Stimulated activated CD8-positive, alpha-beta memory T cell treated with anti-CD3 and anti-CD28 coated beads, Interleukin-4, amount 100 ng/mL, for 1 hour (primary cell): ENCODE results near the gene CHTOP.

ENCODE experiments used
- DNase-seq, 2 donors: peaks; one replicate each; pipeline ENCODE4 v3.0.0-alpha.2; 2020; ENCODE audit warnings: low read depth in 2 of 2, low spot score in 1 of 2

The CHTOP gene

DNA sequence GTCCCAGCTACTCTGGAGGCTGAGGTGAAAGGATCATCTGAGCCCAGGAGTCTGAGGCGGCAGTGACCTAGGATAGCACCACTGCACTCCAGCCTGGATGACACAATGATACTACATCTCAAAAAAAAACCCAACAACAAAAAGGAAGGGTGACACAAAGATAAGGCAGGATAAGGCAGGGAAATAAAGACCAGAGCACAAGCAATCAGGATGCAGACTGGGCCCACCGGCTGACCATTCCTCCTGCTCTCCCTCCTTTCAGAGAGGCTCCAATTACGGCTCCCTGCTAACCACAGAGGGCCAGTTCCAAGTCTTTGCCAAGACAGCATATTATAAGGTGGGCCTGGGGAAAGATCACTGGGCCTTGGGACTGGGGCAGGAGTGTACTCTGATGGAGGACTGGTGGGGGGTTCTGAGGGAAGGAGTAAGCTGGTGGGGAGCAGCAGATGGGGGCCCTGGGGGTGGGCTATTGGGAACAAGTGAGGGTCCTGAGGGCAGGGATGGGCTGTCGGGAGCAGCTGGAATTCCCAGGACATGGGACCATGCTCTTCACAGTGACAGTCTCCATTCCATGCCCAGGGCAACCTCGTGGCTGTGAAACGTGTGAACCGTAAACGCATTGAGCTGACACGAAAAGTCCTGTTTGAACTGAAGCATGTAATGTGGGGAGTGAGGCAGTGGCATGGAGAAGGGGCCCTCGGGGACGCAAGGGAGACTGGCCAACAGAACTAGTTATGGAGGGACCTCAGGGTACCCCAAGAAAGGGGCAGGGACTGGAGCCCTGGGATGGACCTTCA lies 51.9 kb downstream of the CHTOP start:
- no peak for DNase-seq

DNA sequence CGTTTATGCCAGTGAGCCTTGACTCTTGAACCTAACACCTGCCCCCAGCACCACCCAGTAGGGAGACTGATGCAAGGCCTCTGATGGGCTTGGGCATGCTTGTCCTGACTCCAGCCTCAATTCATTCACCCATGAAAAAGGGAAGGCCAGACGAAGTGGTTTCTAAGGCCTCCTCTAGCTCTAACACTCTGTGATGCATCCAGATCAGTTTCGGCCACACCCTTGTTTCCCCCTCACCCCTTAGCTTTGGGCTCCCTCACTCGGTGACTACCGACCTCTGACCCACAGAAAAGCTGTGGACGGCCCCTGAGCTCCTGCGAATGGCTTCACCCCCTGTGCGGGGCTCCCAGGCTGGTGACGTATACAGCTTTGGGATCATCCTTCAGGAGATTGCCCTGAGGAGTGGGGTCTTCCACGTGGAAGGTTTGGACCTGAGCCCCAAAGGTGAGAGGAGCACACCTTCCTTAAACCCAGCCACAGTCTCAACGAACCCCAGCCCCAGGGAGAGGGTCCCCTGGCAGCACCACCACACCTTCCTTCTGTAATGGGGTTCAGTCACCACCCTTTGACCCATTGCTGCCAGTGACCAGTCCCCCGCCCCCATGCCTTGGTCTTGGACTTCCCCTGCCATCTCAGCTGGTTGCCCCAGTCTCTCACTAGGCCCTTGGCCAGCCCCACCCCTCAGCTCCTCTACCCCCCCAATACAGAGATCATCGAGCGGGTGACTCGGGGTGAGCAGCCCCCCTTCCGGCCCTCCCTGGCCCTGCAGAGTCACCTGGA lies 53.7 kb downstream of the CHTOP start:
- no peak for DNase-seq

DNA sequence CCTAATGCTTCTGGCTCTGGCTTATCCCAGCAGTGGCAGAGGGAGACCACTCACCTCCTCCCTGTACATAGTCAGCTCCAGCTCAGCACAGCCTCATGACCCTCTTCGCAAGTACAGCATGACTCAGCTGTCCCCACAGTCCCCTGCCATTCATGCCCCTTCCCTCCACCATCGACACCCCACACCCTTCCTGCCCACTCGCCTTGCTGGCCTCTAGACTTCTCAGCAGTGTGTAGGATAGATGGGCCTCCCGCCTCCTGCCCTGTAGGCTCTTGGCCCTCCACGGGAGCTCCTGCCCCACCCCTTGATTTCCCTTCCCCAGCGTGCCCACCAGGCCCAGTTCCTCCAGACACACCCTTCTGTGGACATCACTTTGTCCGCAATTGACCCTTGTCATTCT lies 54.4 kb downstream of the CHTOP start:
- no peak for DNase-seq

DNA sequence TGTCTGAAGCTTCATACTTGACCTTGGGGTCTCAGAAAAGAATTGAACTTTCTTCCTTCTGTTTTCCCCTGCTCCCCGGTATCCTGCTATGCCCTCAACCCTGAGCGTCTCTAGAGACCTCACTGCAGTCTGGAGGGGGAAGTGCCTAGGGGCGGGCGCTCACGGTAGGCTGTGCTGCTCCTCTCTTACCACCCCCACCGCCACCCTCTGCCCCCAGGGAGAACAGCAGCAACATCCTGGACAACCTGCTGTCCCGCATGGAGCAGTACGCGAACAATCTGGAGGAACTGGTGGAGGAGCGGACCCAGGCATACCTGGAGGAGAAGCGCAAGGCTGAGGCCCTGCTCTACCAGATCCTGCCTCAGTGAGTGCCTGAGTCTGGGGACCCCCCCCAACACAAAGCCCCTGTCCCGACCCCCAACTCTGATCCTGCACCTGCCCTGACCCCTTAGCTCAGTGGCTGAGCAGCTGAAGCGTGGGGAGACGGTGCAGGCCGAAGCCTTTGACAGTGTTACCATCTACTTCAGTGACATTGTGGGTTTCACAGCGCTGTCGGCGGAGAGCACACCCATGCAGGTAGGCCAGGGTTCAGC lies 55.0 kb downstream of the CHTOP start:
- no peak for DNase-seq

DNA sequence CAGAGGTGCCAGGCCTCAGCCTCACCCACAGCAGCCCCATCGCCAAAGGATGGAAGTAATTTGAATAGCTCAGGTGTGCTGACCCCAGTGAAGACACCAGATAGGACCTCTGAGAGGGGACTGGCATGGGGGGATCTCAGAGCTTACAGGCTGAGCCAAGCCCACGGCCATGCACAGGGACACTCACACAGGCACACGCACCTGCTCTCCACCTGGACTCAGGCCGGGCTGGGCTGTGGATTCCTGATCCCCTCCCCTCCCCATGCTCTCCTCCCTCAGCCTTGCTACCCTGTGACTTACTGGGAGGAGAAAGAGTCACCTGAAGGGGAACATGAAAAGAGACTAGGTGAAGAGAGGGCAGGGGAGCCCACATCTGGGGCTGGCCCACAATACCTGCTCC lies 59.6 kb downstream of the CHTOP start:
- DNase-seq: no peak
